Suprapubic skin (tissue), 4 donors: ENCODE measurements around the gene PFKFB4. TPM values are rescaled to one million over a fixed set of nuclear protein-coding genes. Genes with fewer than 3 reads are reported as not detected.
A peak's percentile ranks its signal among the peaks of the same experiment; 100 is the strongest.

Source experiments
- DNase-seq, 2 donors: peaks; one replicate each; pipeline ENCODE4 v3.0.0-alpha.2; 2019; ENCODE audit warnings: low spot score in 2 of 2
- H3K27ac ChIP-seq: fragments of 200-600 bp; sonication (generic); one replicate; pipeline ENCODE4 v1.5.1; 2019
- H3K27me3 ChIP-seq: fragments of 200-600 bp; sonication (generic); one replicate; pipeline ENCODE4 v1.5.1; 2019
- H3K36me3 ChIP-seq: fragments of 200-600 bp; sonication (generic); one replicate; pipeline ENCODE4 v1.5.1; 2019
- H3K4me1 ChIP-seq: fragments of 200-600 bp; sonication (generic); one replicate; pipeline ENCODE4 v1.5.1; 2019
- H3K4me3 ChIP-seq: fragments of 200-600 bp; sonication (generic); one replicate; pipeline ENCODE4 v1.5.1; 2019; ENCODE audit warnings: mild to moderate bottlenecking
- H3K9me3 ChIP-seq: fragments of 200-600 bp; sonication (generic); one replicate; pipeline ENCODE4 v1.5.1; 2019
- CTCF ChIP-seq, 2 donors: fragments of 200-600 bp in 1 of 2; fragments of 450-650 bp in 1 of 2; sonication (generic) in 1 of 2; IDR thresholded peaks; one replicate each; pipeline ENCODE4 v1.5.1; 2016 to 2019; ENCODE audit warnings: antibody characterized with exemption in 2 of 2, mild to moderate bottlenecking in 1 of 2, moderate library complexity in 1 of 2
- EP300 ChIP-seq: sonication (generic); formaldehyde crosslinking; IDR thresholded peaks from one replicate; pipeline ENCODE4 v1.6.1; 2017; ENCODE audit warnings: antibody characterized with exemption
- POLR2A ChIP-seq, 2 donors: fragments of 450-650 bp; IDR thresholded peaks; one replicate each; pipeline ENCODE4 v1.6.1; 2017; ENCODE audit warnings: antibody characterized with exemption in 2 of 2, mild to moderate bottlenecking in 2 of 2, moderate library complexity in 2 of 2
- POLR2AphosphoS5 ChIP-seq, 3 donors: sonication (generic); formaldehyde crosslinking; IDR thresholded peaks; one replicate each; pipeline ENCODE4 v1.6.1; 2017; ENCODE audit warnings: antibody characterized with exemption in 3 of 3
- WGBS: methylation state at CpG from one replicate; pipeline ENCODE4 v1.1.5; 2018; 5-methylcytosine and 5-hydroxymethylcytosine counted together
- total RNA-seq, 4 donors: library from RNA; depleted of rRNA; stranded (reverse); fragments of >200 nt; gene quantifications; one replicate each; pipeline ENCODE4 v1.1.0, GENCODE V29; 2016

Gene PFKFB4
- total RNA-seq, 4 donors from 2014 or later = 3.6 to 12.7 (median 8.3) TPM

GRCh38 chr3:48558493-48559134 lies 2.0 kb upstream of the PFKFB4 start:
- WGBS = 47% methylated on average over 6 of the region's 6 CpGs
- Histone ChIP-seq H3K27me3 (no peaks in the 10 kb centered on the region), H3K4me3 (no peak overlapping the region), H3K27ac (peak overlapping the region; percentile 1), H3K4me1 (peaks cover 53% of the 10 kb centered on the region), H3K9me3 (no peaks in the 10 kb centered on the region), H3K36me3 (peaks cover 3% of the 10 kb centered on the region)
- DNase-seq = no peak
- TF ChIP-seq POLR2AphosphoS5 (IDR thresholded peaks at IDR 0.05) = no peak
- no peak for TF ChIP-seq EP300
- TF ChIP-seq CTCF (IDR thresholded peaks at IDR 0.05) = no peak
- no peak for TF ChIP-seq POLR2A (IDR thresholded peaks at IDR 0.05)

- WGBS = 16% methylated on average over 25 of the region's 29 CpGs
- Histone ChIP-seq H3K27ac (no peak overlapping the region), H3K36me3 (no peaks in the 10 kb centered on the region), H3K9me3 (no peaks in the 10 kb centered on the region), H3K27me3 (no peaks in the 10 kb centered on the region), H3K4me1 (peaks cover 49% of the 10 kb centered on the region), H3K4me3 (peak overlapping the region; percentile 52)
- TF ChIP-seq CTCF (IDR thresholded peaks at IDR 0.05) = no peak
- TF ChIP-seq EP300 = no peak
- no peak for TF ChIP-seq POLR2AphosphoS5 (IDR thresholded peaks at IDR 0.05)
- TF ChIP-seq POLR2A (IDR thresholded peaks at IDR 0.05) = no peak
- DNase-seq = no peak
Measured at GRCh38 chr3:48555949-48556795, 431 bp downstream of the PFKFB4 start.

- DNase-seq = no peak
- Histone ChIP-seq H3K9me3 (no peaks in the 10 kb centered on the region), H3K36me3 (no peaks in the 10 kb centered on the region), H3K4me1 (peaks cover 41% of the 10 kb centered on the region), H3K4me3 (no peak overlapping the region), H3K27ac (no peak overlapping the region), H3K27me3 (no peaks in the 10 kb centered on the region)
- TF ChIP-seq POLR2A (IDR thresholded peaks at IDR 0.05) (no peak), EP300 (no peak), POLR2AphosphoS5 (IDR thresholded peaks at IDR 0.05) (no peak), CTCF (IDR thresholded peaks at IDR 0.05) (no peak)
- 93% methylated on average over 10 of the region's 10 CpGs for WGBS
Measured at GRCh38 chr3:48555231-48555948, 1.2 kb downstream of the PFKFB4 start.

- DNase-seq = no peak
- H3K36me3 ChIP-seq = no peaks in the 10 kb centered on the region
- 88% methylated on average over 14 of the region's 14 CpGs for WGBS
- H3K27ac ChIP-seq = no peak overlapping the region
- H3K4me3 ChIP-seq = no peak overlapping the region
- TF ChIP-seq POLR2AphosphoS5 (IDR thresholded peaks at IDR 0.05) = no peak
- TF ChIP-seq CTCF (IDR thresholded peaks at IDR 0.05) = no peak
- TF ChIP-seq POLR2A (IDR thresholded peaks at IDR 0.05) = no peak
- TF ChIP-seq EP300 = no peak
- H3K27me3 ChIP-seq = no peaks in the 10 kb centered on the region
- H3K4me1 ChIP-seq = peaks cover 31% of the 10 kb centered on the region
- no peaks in the 10 kb centered on the region for H3K9me3 ChIP-seq
Measured at GRCh38 chr3:48553886-48554845, 2.4 kb downstream of the PFKFB4 start.
